Measurements from ENCODE around the gene PSMB8.
A peak's percentile ranks its signal among the peaks of the same experiment; 100 is the strongest.
"Not testable (repeated sequence)": the region's sequence is repeated elsewhere in the genome, so short reads cannot be mapped to it uniquely, and the experiment has no call there.

Gene PSMB8

DNA sequence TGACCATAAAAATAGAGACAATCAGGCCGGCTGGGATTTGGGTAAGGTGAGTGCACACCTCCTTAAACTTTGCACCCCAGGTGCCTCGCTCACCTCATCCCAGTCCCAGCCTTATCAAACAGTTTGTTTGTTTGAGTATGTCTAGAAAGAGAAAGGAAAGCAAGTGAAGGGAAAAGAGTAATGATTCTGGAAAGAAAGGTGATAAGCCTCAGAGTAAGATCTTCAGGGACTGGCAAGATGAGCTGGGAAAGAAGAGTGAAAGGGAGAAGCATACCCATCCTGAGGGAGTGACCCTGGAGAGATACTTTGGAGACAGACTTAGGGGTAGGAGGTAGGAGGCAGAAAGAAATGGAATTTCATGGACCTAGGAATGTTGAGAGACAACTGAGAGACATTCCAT, 7.0 kb downstream of the PSMB8 start:
- no peak for DNase-seq

GRCh38 chr6:32835167-32835893, 8.5 kb downstream of the PSMB8 start:
- DNase-seq = no peak

DNA sequence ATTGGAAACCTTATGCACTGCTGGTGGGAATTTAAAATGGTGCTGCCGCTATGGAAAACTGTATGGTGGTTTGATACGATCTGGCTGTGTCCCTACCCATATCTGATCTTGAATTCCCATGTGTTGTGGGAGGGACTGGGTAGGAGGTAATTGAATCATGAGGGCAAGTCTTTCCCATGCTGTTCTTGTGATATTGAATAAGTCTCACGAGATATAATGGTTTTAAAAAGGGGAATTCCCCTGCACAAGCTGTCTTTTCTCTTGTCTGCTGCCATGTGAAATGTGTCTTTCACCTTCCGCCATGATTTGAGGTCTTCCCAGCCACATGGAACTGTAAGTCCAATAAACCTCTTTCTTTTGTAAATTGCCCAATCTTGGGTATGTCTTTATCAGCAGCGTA, 10.2 kb downstream of the PSMB8 start:
- DNase-seq = no peak

- DNase-seq = no peak
Measured at GRCh38 chr6:32832535-32832934, 11.3 kb downstream of the PSMB8 start.

- DNase-seq = no peak
Measured at GRCh38 chr6:32830936-32831335, 12.9 kb downstream of the PSMB8 start.

DNA sequence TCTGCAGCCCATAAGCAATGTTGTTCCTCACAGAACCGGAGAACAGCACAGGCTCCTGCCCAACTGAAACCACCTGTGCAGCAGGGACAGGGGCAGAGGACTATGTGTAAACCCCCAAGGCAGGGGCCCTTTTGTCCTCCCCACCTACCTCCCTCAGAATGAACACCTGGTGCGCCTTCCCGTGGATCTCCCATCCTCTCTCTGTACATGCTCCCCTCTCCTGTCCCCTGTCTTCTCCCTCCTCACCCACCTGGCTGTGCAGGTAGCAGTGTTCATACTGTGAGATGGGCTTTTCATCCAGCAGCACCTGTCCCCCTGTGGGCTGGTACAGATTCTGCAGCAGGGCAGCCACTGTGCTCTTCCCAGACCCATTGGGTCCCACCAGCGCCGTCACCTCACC, 13.8 kb downstream of the PSMB8 start:
- no peak for DNase-seq

- no peak for DNase-seq
Measured at GRCh38 chr6:32829495-32829894, 14.4 kb downstream of the PSMB8 start.

- no peak for DNase-seq
Measured at GRCh38 chr6:32827025-32827424, 16.8 kb downstream of the PSMB8 start.

DNA sequence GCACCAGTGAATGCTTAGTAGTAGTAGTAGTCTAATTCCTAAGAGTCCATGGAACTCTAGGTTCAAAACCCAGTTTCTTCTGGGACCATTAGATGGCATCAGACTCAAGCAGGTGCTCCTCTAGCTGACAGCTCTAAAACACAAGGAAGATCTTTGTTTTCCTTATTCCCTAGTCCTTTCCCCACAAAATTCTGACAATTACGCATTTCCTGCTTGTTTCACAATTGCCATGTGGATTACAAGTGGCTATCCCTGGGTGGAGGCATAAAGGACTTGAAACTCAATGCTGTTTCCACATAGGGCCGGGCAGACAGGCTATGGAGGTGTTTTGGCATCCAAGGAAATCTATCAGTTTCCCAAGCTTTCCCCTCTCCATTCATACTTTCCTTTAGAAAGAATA, 17.9 kb downstream of the PSMB8 start:
- DNase-seq = peak; percentile 29

DNA sequence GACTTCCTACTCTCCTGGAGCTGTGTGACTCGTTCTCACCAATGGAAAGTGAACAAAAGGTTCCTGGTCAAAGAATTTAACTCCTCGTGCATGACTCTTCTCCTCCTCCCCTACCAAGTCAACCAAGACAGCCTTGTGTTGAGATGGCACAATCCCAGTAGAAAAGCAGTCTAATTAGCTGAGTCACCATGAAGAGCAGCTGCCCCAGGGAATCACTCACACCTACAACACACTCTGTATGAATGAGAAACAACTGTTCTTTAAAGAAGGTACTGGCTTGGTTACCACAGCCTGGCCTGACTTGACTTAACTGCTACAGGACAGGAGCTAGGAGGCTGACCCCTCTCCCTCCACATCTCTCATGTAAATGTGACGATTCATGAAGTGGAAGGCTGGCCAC, 24.1 kb downstream of the PSMB8 start:
- peak; percentile 69 for DNase-seq

DNA sequence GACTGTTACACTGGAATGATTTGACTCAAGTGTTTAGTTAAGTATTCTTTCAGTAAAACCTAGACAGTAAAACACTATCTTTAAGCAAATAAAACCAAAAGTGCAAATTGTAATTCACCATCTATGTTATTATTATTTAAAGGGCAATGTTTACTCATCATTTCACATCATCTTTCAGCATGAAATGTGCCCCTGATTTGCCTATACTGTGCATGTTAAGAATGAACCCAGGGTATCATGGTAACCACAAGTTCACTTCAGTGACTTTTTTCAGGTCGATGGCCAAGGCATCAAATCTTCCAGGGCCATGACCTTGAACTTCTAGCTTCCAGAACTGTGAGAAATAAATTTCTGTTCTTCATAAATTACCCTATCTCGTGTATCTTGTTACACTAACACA, 25.0 kb downstream of the PSMB8 start:
- no peak for DNase-seq

DNA sequence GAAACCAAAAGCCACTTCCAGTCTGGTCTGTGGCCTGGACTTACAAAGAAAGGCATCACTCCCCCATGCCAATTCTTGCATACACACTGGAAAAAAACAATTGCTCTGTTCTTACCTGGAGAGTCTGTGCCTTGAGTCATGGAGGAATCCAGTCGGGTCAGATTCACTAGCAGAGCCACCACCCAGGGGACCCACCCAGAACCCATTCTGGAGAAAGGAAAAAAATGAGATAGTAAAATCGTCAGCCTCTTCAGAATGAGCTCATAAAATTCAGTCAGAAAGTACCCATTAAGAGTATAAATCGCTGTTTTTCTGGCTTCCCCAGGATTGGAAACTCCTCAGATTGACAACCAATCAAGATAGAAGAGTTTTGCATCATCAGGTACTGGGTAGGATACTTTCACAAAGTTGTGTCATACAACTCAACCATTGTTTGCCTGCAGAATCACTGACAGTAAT, 27.1 kb downstream of the PSMB8 start, which contains the start of gene HLA-DOB:
Gene HLA-DOB, minus strand, starts transcription at position 257 of the 459 bp plus-strand sequence. Its CDS starts 51 bp downstream, at position 206.
- DNase-seq = no peak

GRCh38 chr6:32815996-32816395, 27.9 kb downstream of the PSMB8 start:
- DNase-seq = no peak

DNA sequence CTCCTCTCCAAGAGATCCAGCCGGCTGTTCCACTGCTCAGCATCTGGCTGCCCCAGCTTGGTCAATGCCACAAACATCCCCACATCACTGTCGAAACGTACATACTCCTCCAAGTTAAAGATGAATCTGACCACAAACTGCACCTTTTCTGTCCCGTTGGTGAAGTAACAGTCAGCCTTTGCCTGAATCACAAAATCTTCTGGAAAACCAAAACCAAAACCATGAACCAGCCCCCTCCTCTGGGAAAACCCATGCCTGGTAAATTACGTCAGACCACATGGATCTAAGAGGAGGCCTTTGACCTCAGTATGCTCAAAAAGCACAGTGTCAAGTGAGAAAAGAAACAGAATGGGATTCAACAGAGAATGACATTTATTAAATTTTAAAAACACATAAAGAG, 28.7 kb downstream of the PSMB8 start:
- DNase-seq = no peak

DNA sequence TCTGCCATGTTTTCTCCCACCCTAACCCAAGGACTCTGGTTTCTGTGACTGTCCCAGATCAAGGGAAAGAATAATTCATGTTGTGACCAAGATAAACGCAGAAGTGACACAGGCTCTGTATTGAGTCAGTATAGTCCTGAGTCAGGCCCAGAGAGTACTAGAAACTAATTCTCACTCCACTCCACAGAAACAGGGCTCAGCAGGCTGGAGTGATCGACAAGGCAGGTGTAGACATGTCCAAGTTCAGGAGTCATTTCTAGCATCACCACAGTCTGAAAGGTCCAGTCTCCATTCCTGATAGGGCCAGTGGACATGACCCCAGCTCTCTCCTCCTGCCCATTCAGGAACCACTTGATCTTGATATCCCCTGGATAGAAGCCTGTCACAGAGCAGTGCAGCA, 29.7 kb downstream of the PSMB8 start:
- DNase-seq = no peak

DNA sequence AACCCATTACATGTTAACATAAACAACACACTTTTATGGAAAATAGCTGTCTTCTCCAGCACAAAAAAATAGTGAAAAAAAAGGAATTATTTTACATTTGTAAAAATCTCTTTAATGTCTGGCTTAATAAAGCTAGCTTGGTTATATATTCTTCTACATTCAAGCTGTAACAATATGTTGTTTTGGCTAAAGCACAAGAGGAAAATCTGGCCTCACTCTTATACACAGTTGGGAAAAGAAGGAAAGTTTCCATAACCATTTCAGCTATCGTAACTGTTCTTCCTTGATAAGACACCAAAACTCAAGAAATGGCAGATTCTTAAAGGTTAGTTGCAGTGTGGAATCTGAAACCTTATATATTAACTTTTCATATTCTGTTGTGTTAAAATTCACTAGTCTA, 34.7 kb downstream of the PSMB8 start:
- no peak for DNase-seq

DNA sequence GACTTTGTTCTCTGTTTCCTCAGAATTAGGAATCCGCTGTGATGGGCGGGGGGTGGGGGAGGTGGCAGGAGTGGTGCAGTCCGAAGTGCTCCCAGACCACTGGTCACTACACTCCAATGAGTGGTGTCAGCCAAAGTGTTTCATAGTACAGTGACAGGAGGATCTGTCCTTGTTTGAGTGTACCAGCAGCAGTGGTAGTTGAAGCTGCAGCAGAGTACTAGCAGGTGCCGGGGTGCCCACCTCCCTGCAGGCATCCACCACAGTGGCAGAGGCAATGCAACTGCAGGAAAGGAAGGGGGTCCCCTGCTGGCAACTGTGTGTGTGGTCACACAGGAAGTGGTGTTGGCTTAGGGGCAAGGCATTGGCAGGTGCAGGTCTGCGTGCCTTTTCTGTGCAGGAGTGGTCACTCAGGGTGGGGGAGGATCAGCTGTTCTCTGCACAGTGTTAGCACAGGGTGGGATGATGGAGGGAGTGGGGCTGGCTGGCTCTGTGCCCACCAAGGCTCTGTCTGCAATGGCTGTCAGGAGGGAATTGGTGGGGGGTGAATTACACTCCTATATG, 36.7 kb downstream of the PSMB8 start:
- no peak for DNase-seq

DNA sequence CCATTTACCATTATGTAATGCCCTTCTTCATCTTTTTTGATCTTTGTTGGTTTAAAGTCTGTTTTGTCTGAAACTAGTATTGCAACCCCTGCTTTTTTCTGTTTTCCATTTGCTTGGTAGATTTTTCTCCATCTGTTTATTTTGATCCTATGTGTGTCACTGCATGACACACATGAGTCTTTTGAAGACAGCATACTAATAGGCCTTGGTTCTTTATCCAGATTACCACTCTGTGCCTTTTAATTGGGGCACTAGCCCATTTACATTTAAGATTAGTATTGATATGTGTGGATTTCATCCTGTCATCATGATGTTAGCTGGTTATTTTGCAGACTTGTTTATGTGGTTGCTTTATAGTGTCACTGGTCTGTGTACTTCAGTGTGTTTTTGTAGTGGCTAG, 38.4 kb downstream of the PSMB8 start:
- DNase-seq = not testable (repeated sequence)

- DNase-seq = no peak
Measured at GRCh38 chr6:32803416-32803815, 40.4 kb downstream of the PSMB8 start.

DNA sequence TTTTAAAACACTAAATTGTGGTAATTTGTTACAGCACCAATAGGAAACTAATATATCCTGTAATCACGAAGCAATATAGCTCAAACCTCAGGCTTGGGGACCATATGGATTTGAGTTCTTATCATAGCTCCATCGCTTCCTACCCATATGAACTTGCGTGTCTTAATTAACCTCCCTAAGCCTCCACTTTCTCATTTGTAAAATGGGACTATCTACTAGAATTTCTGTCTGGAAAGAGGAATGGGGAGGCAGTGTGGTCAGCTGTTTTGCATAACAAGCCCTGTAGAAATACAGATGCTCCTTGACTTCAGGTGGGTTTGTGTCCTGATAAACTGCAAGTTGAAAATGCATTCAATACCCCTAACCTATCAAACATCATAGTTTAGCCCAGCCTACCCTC, 44.1 kb downstream of the PSMB8 start:
- DNase-seq = no peak

- no peak for DNase-seq
Measured at GRCh38 chr6:32799168-32799567, 44.7 kb downstream of the PSMB8 start.

DNA sequence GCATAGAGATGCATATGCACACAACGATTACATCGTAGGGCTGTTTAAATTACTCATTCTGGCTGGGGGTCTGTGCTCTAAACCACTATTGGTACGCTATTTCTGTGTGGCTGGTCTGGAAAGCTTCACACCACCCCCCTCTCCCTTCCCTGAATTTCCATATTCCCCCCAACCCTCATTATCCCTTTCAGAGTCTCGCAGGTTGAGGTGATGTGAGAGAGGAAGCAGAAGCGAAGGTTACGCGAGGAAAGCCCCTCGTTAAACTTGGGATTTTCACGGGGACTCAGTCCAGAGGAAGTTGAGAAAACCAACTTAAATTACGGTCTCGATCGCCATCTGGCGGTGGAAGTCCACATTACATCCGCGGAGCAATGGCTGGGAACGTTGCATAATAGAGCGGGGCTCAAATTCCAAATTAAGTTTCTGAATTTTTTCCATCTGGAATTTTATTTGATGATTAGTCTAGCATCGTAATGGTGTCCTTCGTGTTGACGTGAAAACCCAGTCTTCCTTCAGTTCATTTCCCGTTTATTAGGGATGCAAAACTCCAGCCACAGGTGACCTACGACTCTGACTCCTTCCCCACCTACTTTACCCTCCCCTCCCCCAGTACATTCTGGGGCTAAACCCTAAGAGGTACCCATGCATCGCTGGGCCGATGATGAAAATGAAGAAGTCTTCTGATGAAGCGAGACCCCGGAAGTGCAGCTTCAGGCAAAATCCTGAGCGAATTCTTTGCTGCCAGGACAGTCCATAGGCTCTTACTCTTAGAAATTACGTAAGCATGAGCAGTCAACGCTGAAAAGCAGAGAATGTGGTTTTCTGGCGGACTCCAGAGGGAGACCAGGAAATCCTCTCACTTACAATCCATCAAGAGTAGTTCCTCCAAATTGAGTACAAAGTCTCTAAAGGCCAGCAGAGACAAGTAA, 46.7 kb downstream of the PSMB8 start:
- peak; percentile 68 for DNase-seq

DNA sequence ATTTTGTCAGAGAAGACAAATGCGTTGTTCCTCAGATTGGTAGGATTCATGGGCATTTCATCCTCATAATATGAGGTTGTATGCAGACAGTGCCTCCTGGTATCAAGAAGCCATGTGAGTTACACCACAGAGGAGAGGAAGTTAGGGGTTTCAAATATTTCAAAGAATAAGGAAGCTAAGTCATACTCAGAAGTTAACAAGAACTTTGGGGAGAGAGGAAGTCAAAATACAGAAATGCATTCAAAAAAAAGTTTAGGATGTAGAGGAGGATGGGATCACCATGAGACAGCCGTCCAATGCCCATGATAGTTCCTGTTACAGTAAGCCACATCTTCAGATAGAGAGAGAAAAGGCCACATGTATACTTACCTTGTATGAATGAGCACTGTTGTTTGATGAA, 49.3 kb downstream of the PSMB8 start:
- no peak for DNase-seq
